ENCODE measurements around the gene SARS2. TPM values are rescaled to one million over a fixed set of nuclear protein-coding genes. Genes with fewer than 3 reads are reported as not detected.
A peak's percentile ranks its signal among the peaks of the same experiment; 100 is the strongest.
"Not testable (repeated sequence)": the region's sequence is repeated elsewhere in the genome, so short reads cannot be mapped to it uniquely, and the experiment has no call there.

Gene SARS2
- total RNA-seq, 4 donors from 2014 or later: 9.9 to 13.7 (median 11.9) TPM

DNA sequence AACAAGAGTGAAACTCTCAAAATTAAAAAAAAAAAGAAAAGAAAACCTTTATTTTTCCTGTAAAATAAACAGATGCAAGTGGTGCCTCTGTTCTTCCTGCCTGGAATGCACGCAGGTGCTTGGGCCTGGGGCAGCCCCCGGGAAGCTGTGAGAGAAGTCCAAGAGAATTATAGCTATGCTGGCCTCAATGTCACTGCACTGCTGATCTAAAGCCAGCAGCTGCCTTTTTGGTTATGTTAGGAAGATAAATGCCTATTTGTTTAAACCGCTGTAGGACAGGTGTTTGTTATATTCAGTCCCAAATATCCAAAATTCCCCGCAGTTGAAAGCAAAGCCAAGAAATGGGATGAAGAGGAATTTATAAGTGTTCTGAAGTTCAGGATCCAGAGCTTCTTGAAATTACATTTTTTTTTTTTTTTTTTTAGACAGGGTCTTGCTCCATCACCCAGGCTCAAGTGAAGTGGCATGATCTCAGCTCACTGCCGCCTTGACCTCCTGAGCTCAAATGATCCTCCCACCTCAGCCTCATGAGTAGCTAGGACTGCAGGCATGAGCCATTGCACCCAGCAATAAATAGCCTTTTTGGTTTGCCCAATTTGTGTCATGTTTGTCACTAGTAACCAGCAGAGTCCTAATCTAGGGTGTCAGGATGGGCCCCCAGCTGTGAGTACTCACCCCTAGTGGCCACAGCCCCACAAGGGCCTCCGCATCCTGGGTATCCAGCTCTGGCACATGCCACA is 54.7 kb downstream of the SARS2 start:
- TF ChIP-seq CTCF (IDR thresholded peaks at IDR 0.05): no peak
- no peak for TF ChIP-seq POLR2A (IDR thresholded peaks at IDR 0.05)
- TF ChIP-seq POLR2AphosphoS5 (IDR thresholded peaks at IDR 0.05): no peak
- TF ChIP-seq EP300 (IDR thresholded peaks at IDR 0.05): no peak
- H3K4me3 ChIP-seq: no peak overlapping the region
- H3K9me3 ChIP-seq: no peaks in the 10 kb centered on the region
- no peak overlapping the region for H3K27ac ChIP-seq
- H3K27me3 ChIP-seq: no peaks in the 10 kb centered on the region
- H3K36me3 ChIP-seq: peaks cover 0 to 24% of the 10 kb centered on the region in 2 donors
- WGBS, 2 donors (ENCODE audit: low coverage in 1 of 2): 70 to 78% methylated on average over 3 to 5 of the region's 6 CpGs
- no peak for ATAC-seq
- H3K4me1 ChIP-seq: peaks cover 0 to 14% (median 3%) of the 10 kb centered on the region in 3 donors

DNA sequence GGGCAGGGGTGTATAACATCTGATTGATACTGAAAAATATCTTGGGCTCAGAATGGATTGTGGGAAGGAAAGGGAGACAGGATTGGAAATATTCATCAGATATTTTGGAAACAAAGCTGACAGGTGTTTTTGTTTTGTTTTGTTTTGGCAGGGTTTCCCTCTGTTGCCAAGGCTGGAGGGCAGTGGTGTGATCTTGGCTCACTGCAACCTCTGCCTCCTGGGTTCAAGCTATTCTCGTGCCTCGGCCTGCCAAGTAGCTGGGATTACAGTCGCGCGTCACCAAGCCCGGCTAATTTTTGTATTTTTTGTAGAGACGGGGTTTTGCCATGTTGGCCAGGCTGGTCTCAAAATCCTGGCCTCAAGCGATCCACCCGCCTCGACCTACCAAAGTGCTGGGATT is 57.2 kb downstream of the SARS2 start:
- not testable (repeated sequence) for H3K27ac ChIP-seq, H3K4me3 ChIP-seq, ATAC-seq, H3K27me3 ChIP-seq, H3K9me3 ChIP-seq, H3K36me3 ChIP-seq
- peaks cover 0 to 31% (median 4%) of the 10 kb centered on the region in 3 donors for H3K4me1 ChIP-seq
- 83 to 87% methylated on average over 5 to 7 of the region's 10 CpGs for WGBS, 2 donors (ENCODE audit: low coverage in 1 of 2)

DNA sequence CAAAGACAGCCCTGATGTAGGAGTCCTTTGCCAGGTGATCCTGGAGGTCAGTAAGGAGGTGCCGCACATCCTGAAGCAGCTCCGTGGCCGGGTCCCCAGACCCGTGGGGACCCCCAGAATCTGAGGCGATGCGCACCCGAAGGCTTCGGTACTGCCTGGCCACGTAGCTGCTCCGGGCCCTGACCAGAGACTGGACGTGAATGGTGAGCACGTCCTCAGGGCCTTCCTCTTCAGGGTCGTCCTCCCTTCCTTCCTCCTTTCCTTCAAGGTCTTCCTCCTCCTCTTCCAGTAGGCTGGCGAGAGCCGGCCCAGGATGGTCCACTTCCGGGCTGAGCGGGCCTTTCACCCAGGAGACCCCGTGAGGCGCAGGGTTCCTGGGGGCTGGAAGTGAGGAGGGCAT is 60.0 kb downstream of the SARS2 start:
- peak overlapping the region in 2 of 4 donors; percentile 47 to 73 for H3K27ac ChIP-seq
- ATAC-seq: no peak

GRCh38 chr19:38869836-38870607 is 60.5 kb downstream of the SARS2 start:
- Histone ChIP-seq H3K27ac (peak overlapping the region in 2 of 4 donors; percentile 47 to 73), H3K36me3 (no peaks in the 10 kb centered on the region), H3K27me3 (no peaks in the 10 kb centered on the region), H3K4me3 (peak overlapping the region; percentile 18 to 56), H3K4me1 (peaks cover 0 to 21% (median 4%) of the 10 kb centered on the region in 3 donors), H3K9me3 (no peaks in the 10 kb centered on the region)
- TF ChIP-seq POLR2A (IDR thresholded peaks at IDR 0.05) (no peak), EP300 (IDR thresholded peaks at IDR 0.05) (no peak), CTCF (IDR thresholded peaks at IDR 0.05) (peak in 3 of 4 experiments; percentile 84 to 97 (median 85)), POLR2AphosphoS5 (IDR thresholded peaks at IDR 0.05) (peak; percentile 55)
- peak; percentile 97 for ATAC-seq
- WGBS, 2 donors (ENCODE audit: low coverage in 1 of 2): 17 to 20% methylated on average over 2 to 6 of the region's 62 CpGs

More for the DNA sequence above, 60.0 kb downstream of the SARS2 start:
- Histone ChIP-seq H3K27me3 (no peaks in the 10 kb centered on the region), H3K36me3 (no peaks in the 10 kb centered on the region), H3K4me3 (no peak overlapping the region), H3K4me1 (peaks cover 0 to 21% (median 4%) of the 10 kb centered on the region in 3 donors), H3K9me3 (no peaks in the 10 kb centered on the region)
- TF ChIP-seq POLR2A (IDR thresholded peaks at IDR 0.05): no peak
- TF ChIP-seq EP300 (IDR thresholded peaks at IDR 0.05): no peak
- TF ChIP-seq POLR2AphosphoS5 (IDR thresholded peaks at IDR 0.05): no peak
- TF ChIP-seq CTCF (IDR thresholded peaks at IDR 0.05): no peak
- 100% methylated on average over 1 of the region's 19 CpGs; no CpG with 5 or more reads in 1 of the 2 donors for whole genome bisulfite sequencing, 2 donors (ENCODE audit: low coverage in 1 of 2)

DNA sequence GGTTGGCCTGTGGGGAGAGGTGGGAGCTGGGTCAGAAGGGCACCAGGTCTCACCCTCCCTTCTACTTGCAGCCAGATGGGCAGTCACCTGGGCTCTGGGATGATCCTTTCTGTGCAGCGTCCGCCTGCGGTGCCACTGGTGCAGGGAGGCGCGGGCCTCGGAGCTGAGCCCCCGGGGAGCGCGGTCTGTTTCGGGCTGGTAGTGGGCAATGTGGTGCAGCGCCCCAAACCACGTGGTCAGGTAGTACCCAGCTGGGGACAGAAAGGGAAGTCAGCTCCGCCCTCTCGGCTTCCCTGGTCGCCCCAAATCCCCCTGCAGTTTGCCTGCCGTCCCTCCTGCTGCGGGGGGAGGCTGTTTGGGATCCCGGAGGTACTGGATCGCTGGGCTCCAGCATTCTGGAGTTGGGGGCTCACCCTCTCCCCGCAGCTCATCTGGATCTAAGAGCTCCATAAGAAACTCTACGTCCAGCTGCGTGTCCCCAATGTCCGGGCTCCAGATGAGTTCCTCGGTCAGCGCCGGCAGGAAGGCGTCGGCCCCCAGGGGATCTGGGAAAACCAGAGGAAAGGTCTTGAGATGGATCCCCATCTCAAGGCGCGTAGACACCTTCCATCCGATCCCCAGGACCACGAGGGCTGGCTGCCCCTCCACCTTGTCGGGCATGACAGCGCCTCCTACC is 61.3 kb downstream of the SARS2 start:
- ATAC-seq: no peak
- Histone ChIP-seq H3K27me3 (no peaks in the 10 kb centered on the region), H3K27ac (peak overlapping the region in 2 of 4 donors; percentile 47 to 73), H3K4me1 (peaks cover 0 to 21% (median 4%) of the 10 kb centered on the region in 3 donors), H3K4me3 (peak overlapping the region; percentile 18 to 56), H3K9me3 (no peaks in the 10 kb centered on the region), H3K36me3 (no peaks in the 10 kb centered on the region)
- TF ChIP-seq EP300 (IDR thresholded peaks at IDR 0.05) (no peak), POLR2AphosphoS5 (IDR thresholded peaks at IDR 0.05) (no peak), CTCF (IDR thresholded peaks at IDR 0.05) (no peak), POLR2A (IDR thresholded peaks at IDR 0.05) (no peak)
- WGBS, 2 donors (ENCODE audit: low coverage in 1 of 2): 0 to 5% methylated on average over 4 to 8 of the region's 34 CpGs

Measured in gastroesophageal sphincter (tissue), 4 donors.